GM21367 (cell line): ENCODE results near the gene TNNI2.

Experiments
- ATAC-seq: cut with Tn5 transposase; IDR thresholded peaks from one replicate; pipeline ENCODE4 v1.9.1; 2021; ENCODE audit not compliant: unreplicated experiment

The TNNI2 gene

DNA sequence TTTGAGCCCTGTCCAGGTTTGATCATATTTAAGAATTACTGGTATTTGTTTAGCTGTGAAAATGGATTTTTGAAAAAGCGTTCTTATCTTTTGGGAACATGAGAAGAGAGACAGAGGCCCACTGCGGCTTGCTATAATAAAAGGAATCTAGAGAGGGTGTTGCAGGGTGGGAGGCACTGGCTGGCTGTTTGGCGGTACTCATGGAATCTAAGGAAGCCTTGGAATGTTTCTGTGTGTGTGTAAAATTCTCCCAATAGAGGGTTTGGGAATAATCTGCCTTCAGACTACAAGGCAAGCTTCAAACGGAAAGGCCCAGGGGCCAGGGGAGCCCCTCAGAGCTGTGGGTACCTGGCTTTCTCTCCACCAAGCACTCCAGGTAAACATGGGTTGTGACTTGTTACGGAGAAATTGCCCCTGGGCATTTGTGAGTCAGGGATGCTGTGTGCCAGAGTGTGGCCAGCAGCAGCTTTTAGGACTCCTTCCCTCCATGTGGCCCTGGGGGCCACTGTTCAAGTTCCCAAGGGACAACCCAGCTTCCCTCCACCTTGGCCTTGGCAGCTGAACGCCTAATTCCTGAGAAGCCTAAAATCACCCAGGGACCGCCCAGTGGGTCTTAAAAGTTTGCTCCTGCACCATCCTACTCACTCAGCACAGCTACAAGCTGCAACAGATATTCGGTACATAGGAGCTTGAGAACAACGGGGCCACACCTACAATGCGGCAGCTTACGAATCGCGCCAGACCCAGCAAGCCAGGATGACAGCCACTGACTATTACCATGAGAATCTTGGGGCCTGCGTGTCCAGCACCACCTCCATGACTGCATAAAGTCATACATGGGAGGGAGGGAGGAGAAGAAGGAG is 18.1 kb upstream of the TNNI2 start:
- ATAC-seq, result no peak

- ATAC-seq, result no peak
These were observed 17.2 kb upstream of the TNNI2 start for GRCh38 chr11:1821562-1821961.

GRCh38 chr11:1822648-1823375 is 16.0 kb upstream of the TNNI2 start:
- ATAC-seq, result no peak

GRCh38 chr11:1823376-1824220 is 15.2 kb upstream of the TNNI2 start:
- ATAC-seq, result no peak

DNA sequence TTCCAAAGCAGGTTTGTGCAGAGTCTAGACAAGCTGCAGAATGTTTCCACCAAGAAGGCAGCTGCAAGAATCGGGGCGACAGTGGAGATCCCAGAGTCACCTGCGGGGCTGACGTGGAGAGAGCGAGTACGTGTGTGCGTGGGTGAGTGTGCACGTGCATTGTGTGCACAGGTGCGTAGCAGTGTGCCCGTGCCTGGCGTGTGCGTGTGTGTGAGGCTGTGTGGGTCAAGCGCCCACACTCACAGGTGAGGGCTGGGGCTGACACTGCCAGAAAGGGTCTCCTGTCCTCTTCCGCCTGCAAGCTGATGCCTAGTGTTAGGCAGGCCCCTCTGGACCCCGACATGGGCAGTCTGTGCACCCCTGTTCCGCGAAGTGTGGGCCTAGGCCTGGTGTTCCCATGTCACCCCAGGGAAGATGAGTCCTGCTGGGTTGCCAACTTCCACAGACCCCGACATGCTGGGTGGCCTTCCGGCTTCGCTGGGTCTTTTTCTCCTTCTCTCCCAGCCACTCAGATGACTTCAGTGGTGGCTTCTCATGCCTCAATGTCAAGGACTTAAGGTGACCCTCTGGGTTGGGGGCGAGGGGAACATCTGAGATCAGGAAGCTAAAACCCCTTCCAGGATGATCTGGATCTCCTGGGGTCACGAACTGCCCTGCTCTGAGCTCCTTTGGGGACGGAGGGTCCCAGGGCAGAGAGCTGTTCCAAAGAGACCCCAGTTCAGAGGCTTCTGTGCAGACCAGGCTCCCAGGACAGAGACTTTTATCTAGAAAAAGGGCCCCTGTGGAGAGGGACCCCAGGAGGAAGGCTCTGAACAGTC is 14.4 kb upstream of the TNNI2 start:
- ATAC-seq, result no peak

- no peak for ATAC-seq
These were observed 13.6 kb upstream of the TNNI2 start for GRCh38 chr11:1825039-1825740.

GRCh38 chr11:1825785-1826451 is 12.9 kb upstream of the TNNI2 start:
- ATAC-seq, result no peak

GRCh38 chr11:1826552-1827094 is 12.2 kb upstream of the TNNI2 start:
- ATAC-seq, result no peak

GRCh38 chr11:1827095-1827813 is 11.5 kb upstream of the TNNI2 start:
- no peak for ATAC-seq

DNA sequence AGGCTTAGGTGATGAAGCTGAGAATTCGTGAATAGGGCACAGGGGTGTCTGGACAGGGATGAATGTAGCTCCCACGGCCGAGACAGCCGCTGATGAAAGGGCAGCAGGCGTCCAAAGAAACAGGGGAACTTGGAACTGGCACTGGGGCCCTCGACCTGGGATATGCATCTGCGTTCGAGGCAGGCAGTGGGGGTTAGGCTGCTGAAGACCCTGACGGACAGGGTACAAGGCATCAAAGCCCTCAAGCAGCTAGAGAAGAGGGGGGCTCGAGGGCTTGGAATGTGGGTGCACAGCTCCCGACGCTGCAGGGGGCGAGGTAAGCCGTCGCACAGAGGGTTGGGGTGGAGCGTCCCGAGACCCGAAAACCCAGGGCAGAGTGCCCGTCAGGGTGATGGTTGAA is 10.8 kb upstream of the TNNI2 start:
- no peak for ATAC-seq

- no peak for ATAC-seq
These were observed 10.2 kb upstream of the TNNI2 start for GRCh38 chr11:1828542-1828941.

- ATAC-seq, result no peak
These were observed 9.6 kb upstream of the TNNI2 start for GRCh38 chr11:1829039-1829820.

DNA sequence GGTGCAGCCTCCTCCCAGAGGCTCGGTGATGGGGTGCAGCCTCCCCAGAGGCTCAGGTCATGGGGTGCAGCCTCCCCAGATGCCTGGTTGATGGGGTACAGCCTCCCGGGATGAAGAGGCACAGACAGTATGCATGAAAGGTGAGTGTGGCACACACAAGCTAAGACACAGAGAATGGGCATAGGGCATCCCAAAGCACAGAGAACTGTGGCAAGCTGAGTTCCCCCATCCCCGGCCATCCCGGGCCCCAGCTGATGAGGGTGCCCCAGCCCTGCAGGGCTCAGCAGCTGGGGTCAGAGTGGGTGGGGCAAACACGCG is 8.8 kb upstream of the TNNI2 start:
- ATAC-seq, result no peak

DNA sequence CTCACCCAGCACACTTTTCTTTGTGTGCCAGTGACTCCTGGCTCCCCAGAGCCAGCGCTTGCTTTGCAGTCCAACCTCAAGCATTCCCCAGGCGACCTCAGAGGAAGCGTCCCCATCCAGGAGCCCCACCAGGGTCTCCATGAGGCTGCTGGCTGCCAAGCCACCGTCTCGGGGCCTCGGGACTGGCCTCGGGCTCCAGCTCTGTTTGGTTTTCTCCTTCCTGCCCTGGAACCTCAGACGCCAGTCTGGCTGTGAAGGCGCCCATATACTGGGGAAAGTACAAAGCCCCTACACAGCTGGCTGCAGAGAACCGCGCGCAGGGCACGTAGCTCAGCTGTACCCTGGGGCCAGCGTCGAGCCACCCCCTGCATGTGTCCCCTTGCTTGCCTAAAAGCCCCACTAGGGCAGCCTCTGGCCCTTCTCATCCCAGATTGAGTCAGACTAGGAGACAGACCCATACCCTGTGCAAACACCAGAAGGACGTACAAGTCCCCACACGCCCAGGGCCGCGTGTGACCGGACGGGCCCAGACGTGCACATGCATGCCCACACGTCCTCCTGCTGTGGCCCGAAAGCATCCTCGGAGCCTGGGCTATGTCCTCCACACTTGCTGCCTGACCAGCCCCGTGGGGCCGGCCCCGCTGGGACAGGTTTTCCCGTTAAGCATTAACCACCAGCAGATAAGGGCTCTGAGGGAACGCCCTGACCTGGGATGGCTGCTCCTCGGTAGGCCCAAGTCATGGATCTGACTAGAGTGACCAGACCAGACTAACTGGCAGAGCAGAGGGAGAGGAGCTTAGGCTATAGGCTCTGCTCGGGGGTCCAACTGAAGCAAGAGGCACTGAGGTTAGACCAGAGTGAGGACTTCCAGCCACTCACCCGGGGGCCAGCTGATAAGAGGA is 8.2 kb upstream of the TNNI2 start:
- no peak for ATAC-seq

DNA sequence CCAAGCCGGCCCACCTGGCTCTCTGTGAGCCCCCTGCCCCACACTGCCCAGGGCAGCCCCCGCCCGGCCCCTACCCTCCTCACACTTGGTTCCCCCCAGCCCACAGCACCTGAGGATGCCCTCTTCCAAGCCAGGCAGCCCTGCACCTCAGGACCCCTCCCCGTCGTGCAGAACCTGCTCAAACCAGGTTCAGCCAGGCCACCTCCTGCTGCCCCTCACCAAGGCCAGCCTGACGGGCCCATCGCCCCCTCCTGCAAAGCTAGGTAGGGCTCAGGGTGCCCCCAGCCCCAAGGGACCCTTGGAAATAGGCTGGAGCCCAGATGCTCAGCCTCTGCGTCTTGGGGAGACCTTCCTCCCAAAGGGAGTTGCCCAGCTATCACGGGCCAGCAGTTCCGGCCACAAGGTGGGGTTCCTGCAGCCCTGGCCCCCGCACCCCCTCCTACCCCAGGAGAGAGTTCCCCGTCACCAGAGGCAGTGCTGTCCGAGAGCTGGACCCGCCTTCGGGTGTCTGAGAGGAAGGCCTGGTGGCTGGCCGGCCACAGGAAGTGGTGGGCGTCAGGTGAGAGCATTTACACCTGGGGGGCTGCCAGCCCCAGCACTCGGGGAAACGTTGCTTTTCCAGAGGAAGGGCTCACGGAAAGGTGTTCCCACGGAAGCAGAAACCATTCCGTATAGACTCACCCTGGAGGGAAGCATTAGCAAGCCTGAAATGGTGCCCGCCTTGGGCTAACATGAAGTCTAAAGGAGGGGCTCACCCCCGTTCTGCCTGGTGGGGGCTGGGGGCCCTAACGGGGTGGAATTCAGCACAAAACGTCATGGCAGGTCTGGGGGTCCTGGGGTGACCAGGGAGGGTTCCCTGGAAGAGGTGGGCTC is 7.2 kb upstream of the TNNI2 start:
- ATAC-seq, result no peak
